Naive B cell (primary cell): Measurements from ENCODE around the gene WBP11. TPM values are rescaled to one million over a fixed set of nuclear protein-coding genes. Genes with fewer than 3 reads are reported as not detected.

Experiments used
- ATAC-seq, 2 donors: fragments of 150-1000 bp; cut with Tn5 transposase; 2 replicates each; pipeline ENCODE4 v1.10.0; 2021; ENCODE audit warnings: low read depth in 2 of 2, mild to moderate bottlenecking in 2 of 2, moderate library complexity in 2 of 2
- DNase-seq: peaks from one replicate; pipeline ENCODE4 v3.0.0; 2022
- H3K27ac Mint-ChIP-seq, 6 donors: one replicate each; pipeline ENCODE4 v1.8.0; 2020 to 2022; ENCODE audit warnings: mild to moderate bottlenecking in 6 of 6, mixed read lengths in 6 of 6, moderate library complexity in 5 of 6, inconsistent platforms in 2 of 6
- H3K27me3 Mint-ChIP-seq, 3 donors: one replicate each; pipeline ENCODE4 v1.8.0; 2021 to 2022; ENCODE audit warnings: mixed read lengths in 3 of 3, mild to moderate bottlenecking in 1 of 3
- H3K36me3 Mint-ChIP-seq, 2 donors: one replicate each; pipeline ENCODE4 v1.8.0; 2020 to 2022; ENCODE audit warnings: mixed read lengths in 2 of 2, inconsistent platforms in 1 of 2, mild to moderate bottlenecking in 1 of 2
- H3K4me1 Mint-ChIP-seq, 3 donors: one replicate each; pipeline ENCODE4 v1.8.0; 2020 to 2022; ENCODE audit warnings: mixed read lengths in 3 of 3, inconsistent platforms in 1 of 3, mild to moderate bottlenecking in 1 of 3, moderate library complexity in 1 of 3
- H3K4me3 Mint-ChIP-seq, 8 donors: one replicate each; pipeline ENCODE4 v1.8.0; 2020 to 2022; ENCODE audit warnings: mild to moderate bottlenecking in 8 of 8, mixed read lengths in 8 of 8, moderate library complexity in 8 of 8, inconsistent platforms in 2 of 8
- H3K9me3 Mint-ChIP-seq, 7 donors: one replicate each; pipeline ENCODE4 v1.8.0; 2020 to 2022; ENCODE audit warnings: mixed read lengths in 7 of 7, mild to moderate bottlenecking in 5 of 7, inconsistent platforms in 2 of 7, moderate library complexity in 1 of 7
- polyA plus RNA-seq, 6 donors: library from polyadenylated mRNA; unstranded; fragments of 300-500 nt; fragmentation: Illumina TruSeq; gene quantifications; one replicate each; pipeline ENCODE4 v1.2.3, GENCODE V29; 2021; ENCODE audit warnings: low read depth in 6 of 6

Gene WBP11
- polyA plus RNA-seq, 6 donors from 2014 or later = 37.0 to 69.1 (median 59.0) TPM

GRCh38 chr12:14774906-14775635 lies 28.2 kb downstream of the WBP11 start:
- ATAC-seq (no peak), DNase-seq (peak; percentile 25)
- Mint-ChIP-seq H3K27ac (peak overlapping the region; percentile 89 to 97 (median 96)), H3K27me3 (no peaks in the 10 kb centered on the region), H3K36me3 (no peaks in the 10 kb centered on the region), H3K4me3 (peak overlapping the region; percentile 94 to 100 (median 99)), H3K4me1 (peaks cover 33 to 44% (median 42%) of the 10 kb centered on the region in 3 donors), H3K9me3 (peaks cover 0 to 3% (median 0%) of the 10 kb centered on the region in 7 donors)

- Mint-ChIP-seq H3K9me3 (peaks cover 0 to 3% (median 0%) of the 10 kb centered on the region in 7 donors), H3K27me3 (no peaks in the 10 kb centered on the region), H3K4me1 (peaks cover 33 to 50% (median 49%) of the 10 kb centered on the region in 3 donors), H3K27ac (peak overlapping the region; percentile 90 to 98 (median 96)), H3K4me3 (peak overlapping the region; percentile 94 to 100 (median 99)), H3K36me3 (no peaks in the 10 kb centered on the region)
- ATAC-seq (peak; percentile 48 to 49), DNase-seq (peak; percentile 88)
These were observed 29.0 kb downstream of the WBP11 start for GRCh38 chr12:14774074-14774905.

- H3K27ac Mint-ChIP-seq = peak overlapping the region; percentile 90 to 98 (median 96)
- peaks cover 0 to 3% (median 0%) of the 10 kb centered on the region in 7 donors for H3K9me3 Mint-ChIP-seq
- H3K4me3 Mint-ChIP-seq = peak overlapping the region; percentile 94 to 100 (median 99)
- H3K4me1 Mint-ChIP-seq = peaks cover 39 to 56% (median 55%) of the 10 kb centered on the region in 3 donors
- ATAC-seq = peak; percentile 1 to 2
- H3K27me3 Mint-ChIP-seq = no peaks in the 10 kb centered on the region
- no peaks in the 10 kb centered on the region for H3K36me3 Mint-ChIP-seq
- DNase-seq = no peak
These were observed 29.6 kb downstream of the WBP11 start for GRCh38 chr12:14773685-14774073.

- ATAC-seq (no peak), DNase-seq (no peak)
- H3K27me3 Mint-ChIP-seq = no peaks in the 10 kb centered on the region
- H3K27ac Mint-ChIP-seq = peak overlapping the region in 2 of 6 donors; percentile 12 to 20
- H3K9me3 Mint-ChIP-seq = peaks cover 0 to 3% (median 0%) of the 10 kb centered on the region in 7 donors
- H3K4me1 Mint-ChIP-seq = peaks cover 40 to 63% (median 58%) of the 10 kb centered on the region in 3 donors
- H3K4me3 Mint-ChIP-seq = peak overlapping the region in 7 of 8 donors; percentile 22 to 100 (median 94)
- H3K36me3 Mint-ChIP-seq = peaks cover under 1% of the 10 kb centered on the region in 2 donors
These were observed 30.3 kb downstream of the WBP11 start for GRCh38 chr12:14772946-14773345.

- Mint-ChIP-seq H3K4me3 (peak overlapping the region; percentile 80 to 100 (median 97)), H3K27ac (peak overlapping the region in 4 of 6 donors; percentile 30 to 98 (median 72)), H3K4me1 (peaks cover 47 to 73% (median 68%) of the 10 kb centered on the region in 3 donors), H3K27me3 (no peaks in the 10 kb centered on the region), H3K36me3 (peaks cover 12 to 13% of the 10 kb centered on the region in 2 donors), H3K9me3 (peaks cover 0 to 10% (median 4%) of the 10 kb centered on the region in 7 donors)
- ATAC-seq (no peak), DNase-seq (no peak)
These were observed 31.6 kb downstream of the WBP11 start for GRCh38 chr12:14771651-14772137.

GRCh38 chr12:14770496-14771461 lies 32.5 kb downstream of the WBP11 start:
- peak; percentile 91 for DNase-seq
- peak; percentile 14 to 20 for ATAC-seq
- Mint-ChIP-seq H3K4me1 (peaks cover 47 to 75% (median 68%) of the 10 kb centered on the region in 3 donors), H3K4me3 (peak overlapping the region; percentile 93 to 100 (median 97)), H3K36me3 (peaks cover 20 to 21% of the 10 kb centered on the region in 2 donors), H3K27ac (peak overlapping the region; percentile 98 to 100 (median 100)), H3K9me3 (peaks cover 4 to 17% (median 10%) of the 10 kb centered on the region in 7 donors), H3K27me3 (no peaks in the 10 kb centered on the region)

GRCh38 chr12:14769969-14770495 lies 33.2 kb downstream of the WBP11 start:
- ATAC-seq (peak; percentile 60), DNase-seq (peak; percentile 94)
- peak overlapping the region; percentile 93 to 100 (median 97) for H3K4me3 Mint-ChIP-seq
- H3K27me3 Mint-ChIP-seq = no peaks in the 10 kb centered on the region
- H3K4me1 Mint-ChIP-seq = peaks cover 42 to 73% (median 60%) of the 10 kb centered on the region in 3 donors
- H3K36me3 Mint-ChIP-seq = peaks cover 25 to 27% of the 10 kb centered on the region in 2 donors
- peaks cover 5 to 24% (median 17%) of the 10 kb centered on the region in 7 donors for H3K9me3 Mint-ChIP-seq
- H3K27ac Mint-ChIP-seq = peak overlapping the region; percentile 98 to 100 (median 100)

GRCh38 chr12:14769466-14769968 lies 33.8 kb downstream of the WBP11 start:
- peak; percentile 2 for ATAC-seq
- peaks cover 5 to 26% (median 17%) of the 10 kb centered on the region in 7 donors for H3K9me3 Mint-ChIP-seq

GRCh38 chr12:14768823-14769405 lies 34.4 kb downstream of the WBP11 start:
- peak overlapping the region; percentile 93 to 100 (median 97) for H3K4me3 Mint-ChIP-seq
- ATAC-seq (no peak), DNase-seq (peak; percentile 23)
- H3K4me1 Mint-ChIP-seq = peaks cover 31 to 69% (median 52%) of the 10 kb centered on the region in 3 donors
- H3K27ac Mint-ChIP-seq = peak overlapping the region; percentile 98 to 100 (median 100)
- peaks cover 5 to 26% (median 17%) of the 10 kb centered on the region in 7 donors for H3K9me3 Mint-ChIP-seq
- no peaks in the 10 kb centered on the region for H3K27me3 Mint-ChIP-seq
- peaks cover 25 to 32% of the 10 kb centered on the region in 2 donors for H3K36me3 Mint-ChIP-seq

More at GRCh38 chr12:14769466-14769968, 33.8 kb downstream of the WBP11 start:
- DNase-seq = no peak
- Mint-ChIP-seq H3K4me3 (peak overlapping the region; percentile 93 to 100 (median 97)), H3K27ac (peak overlapping the region; percentile 98 to 100 (median 100)), H3K27me3 (no peaks in the 10 kb centered on the region), H3K36me3 (peaks cover 25 to 28% of the 10 kb centered on the region in 2 donors), H3K4me1 (peaks cover 37 to 72% (median 55%) of the 10 kb centered on the region in 3 donors)

- DNase-seq (no peak), ATAC-seq (no peak)
- peaks cover 25 to 36% of the 10 kb centered on the region in 2 donors for H3K36me3 Mint-ChIP-seq
- H3K4me1 Mint-ChIP-seq = peaks cover 31 to 59% (median 50%) of the 10 kb centered on the region in 3 donors
- H3K9me3 Mint-ChIP-seq = peaks cover 5 to 26% (median 17%) of the 10 kb centered on the region in 7 donors
- H3K4me3 Mint-ChIP-seq = peak overlapping the region in 3 of 8 donors; percentile 11 to 96 (median 75)
- H3K27me3 Mint-ChIP-seq = no peaks in the 10 kb centered on the region
- H3K27ac Mint-ChIP-seq = peak overlapping the region in 3 of 6 donors; percentile 39 to 100 (median 98)
These were observed 35.7 kb downstream of the WBP11 start for GRCh38 chr12:14767617-14768016.

GRCh38 chr12:14766649-14767215 lies 36.5 kb downstream of the WBP11 start:
- peaks cover 25 to 54% (median 50%) of the 10 kb centered on the region in 3 donors for H3K4me1 Mint-ChIP-seq
- H3K27ac Mint-ChIP-seq = peak overlapping the region in 3 of 6 donors; percentile 44 to 98 (median 54)
- ATAC-seq (no peak), DNase-seq (no peak)
- H3K4me3 Mint-ChIP-seq = peak overlapping the region in 4 of 8 donors; percentile 5 to 73 (median 65)
- peaks cover 28 to 41% of the 10 kb centered on the region in 2 donors for H3K36me3 Mint-ChIP-seq
- H3K9me3 Mint-ChIP-seq = peaks cover 5 to 28% (median 18%) of the 10 kb centered on the region in 7 donors
- H3K27me3 Mint-ChIP-seq = no peaks in the 10 kb centered on the region
